VCaP (cell line): ENCODE data around the gene RARG.
"Not testable (repeated sequence)": the region's sequence is repeated elsewhere in the genome, so short reads cannot be mapped to it uniquely, and the experiment has no call there.

Experiments
- H3K27ac ChIP-seq: fragments of 450-650 bp; 2 replicates; pipeline ENCODE4 v1.5.1; 2017
- TF ChIP-seq, protein P1 (sequence below): fragments of 450-650 bp; conservative IDR thresholded peaks from 2 replicates; pipeline ENCODE4 v1.5.1; 2017; ENCODE audit warnings: mild to moderate bottlenecking, moderate library complexity

RARG gene

GRCh38 chr12:53169644-53170043 lies 62.4 kb downstream of the RARG start:
- TF ChIP-seq, protein P1, sequence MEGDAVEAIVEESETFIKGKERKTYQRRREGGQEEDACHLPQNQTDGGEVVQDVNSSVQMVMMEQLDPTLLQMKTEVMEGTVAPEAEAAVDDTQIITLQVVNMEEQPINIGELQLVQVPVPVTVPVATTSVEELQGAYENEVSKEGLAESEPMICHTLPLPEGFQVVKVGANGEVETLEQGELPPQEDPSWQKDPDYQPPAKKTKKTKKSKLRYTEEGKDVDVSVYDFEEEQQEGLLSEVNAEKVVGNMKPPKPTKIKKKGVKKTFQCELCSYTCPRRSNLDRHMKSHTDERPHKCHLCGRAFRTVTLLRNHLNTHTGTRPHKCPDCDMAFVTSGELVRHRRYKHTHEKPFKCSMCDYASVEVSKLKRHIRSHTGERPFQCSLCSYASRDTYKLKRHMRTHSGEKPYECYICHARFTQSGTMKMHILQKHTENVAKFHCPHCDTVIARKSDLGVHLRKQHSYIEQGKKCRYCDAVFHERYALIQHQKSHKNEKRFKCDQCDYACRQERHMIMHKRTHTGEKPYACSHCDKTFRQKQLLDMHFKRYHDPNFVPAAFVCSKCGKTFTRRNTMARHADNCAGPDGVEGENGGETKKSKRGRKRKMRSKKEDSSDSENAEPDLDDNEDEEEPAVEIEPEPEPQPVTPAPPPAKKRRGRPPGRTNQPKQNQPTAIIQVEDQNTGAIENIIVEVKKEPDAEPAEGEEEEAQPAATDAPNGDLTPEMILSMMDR, result no peak

GRCh38 chr12:53166837-53167236 lies 65.2 kb downstream of the RARG start:
- H3K27ac ChIP-seq, result no peak overlapping the region
- TF ChIP-seq, protein P1, result no peak

More at GRCh38 chr12:53169644-53170043, 62.4 kb downstream of the RARG start:
- H3K27ac ChIP-seq, result no peak overlapping the region

GRCh38 chr12:53163008-53163407 lies 69.0 kb downstream of the RARG start:
- H3K27ac ChIP-seq, result not testable (repeated sequence)

- H3K27ac ChIP-seq, result no peak overlapping the region
- TF ChIP-seq, protein P1, result no peak
These were observed 70.7 kb downstream of the RARG start for GRCh38 chr12:53161119-53161911.

GRCh38 chr12:53160673-53161072 lies 71.3 kb downstream of the RARG start:
- TF ChIP-seq, protein P1, result no peak
- no peak overlapping the region for H3K27ac ChIP-seq
